DMS153 treated with DMSO at 0.1 percent for 48 hours (cell line): ENCODE results near the gene MYL5.
"Not testable (repeated sequence)": the region's sequence is repeated elsewhere in the genome, so short reads cannot be mapped to it uniquely, and the experiment has no call there.

Experiments used
- DNase-seq: peaks from one replicate; lab custom pipeline; 2025; ENCODE audit not compliant: unreplicated experiment; lab: John Stamatoyannopoulos, UW

MYL5 gene

GRCh38 chr4:704971-705277, 30.6 kb downstream of the MYL5 start:
- no peak for DNase-seq

GRCh38 chr4:705278-706082, 31.1 kb downstream of the MYL5 start, which contains the start of gene PCGF3:
PCGF3 (plus strand) TSS chr4:705832; CDS start chr4:733681, 27,849 bp downstream.
- DNase-seq, result peak; percentile 37

DNA sequence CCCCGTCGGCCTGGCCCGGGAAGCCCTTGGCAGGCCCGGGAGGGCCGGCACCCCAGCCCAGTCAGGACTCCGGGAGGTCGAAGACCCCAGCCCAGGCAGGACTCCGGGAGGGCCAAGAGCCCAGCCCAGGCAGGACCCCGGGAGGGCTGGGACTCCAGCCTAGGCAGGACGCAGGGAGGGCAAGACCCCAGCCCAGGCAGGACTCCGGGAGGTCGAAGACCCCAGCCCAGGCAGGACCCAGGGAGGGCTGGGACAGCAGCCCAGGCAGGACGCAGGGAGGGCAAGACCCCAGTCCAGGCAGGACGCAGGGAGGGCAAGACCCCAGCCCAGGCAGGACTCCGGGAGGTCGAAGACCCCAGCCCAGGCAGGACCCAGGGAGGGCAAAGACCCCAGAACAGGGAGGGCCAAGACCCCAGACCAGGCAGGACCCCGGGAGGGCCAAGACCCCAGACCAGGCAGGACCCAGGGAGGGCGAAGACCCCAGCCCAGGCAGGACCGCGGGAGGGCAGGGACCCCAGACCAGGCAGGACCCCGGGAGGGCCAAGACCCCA, 31.8 kb downstream of the MYL5 start:
- not testable (repeated sequence) for DNase-seq

GRCh38 chr4:706834-707598, 32.7 kb downstream of the MYL5 start:
- no peak for DNase-seq

- DNase-seq, result no peak
Measured at GRCh38 chr4:707929-708630, 33.7 kb downstream of the MYL5 start.

DNA sequence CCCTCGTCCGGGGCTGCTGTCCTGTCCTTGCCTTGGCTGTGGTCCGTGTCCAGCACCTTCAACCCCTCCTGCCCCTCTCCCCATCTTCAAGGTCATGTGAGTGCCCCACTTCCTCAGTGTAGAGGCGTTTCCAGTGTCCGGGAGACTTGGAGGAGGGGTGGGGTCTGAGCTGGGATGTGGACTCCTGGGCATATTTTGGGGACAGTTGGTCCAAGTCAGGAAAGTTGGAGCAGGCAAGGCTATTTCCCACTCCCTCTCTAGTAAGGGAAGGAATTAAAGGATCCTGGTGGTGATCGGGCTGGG, 34.2 kb downstream of the MYL5 start:
- DNase-seq, result no peak

DNA sequence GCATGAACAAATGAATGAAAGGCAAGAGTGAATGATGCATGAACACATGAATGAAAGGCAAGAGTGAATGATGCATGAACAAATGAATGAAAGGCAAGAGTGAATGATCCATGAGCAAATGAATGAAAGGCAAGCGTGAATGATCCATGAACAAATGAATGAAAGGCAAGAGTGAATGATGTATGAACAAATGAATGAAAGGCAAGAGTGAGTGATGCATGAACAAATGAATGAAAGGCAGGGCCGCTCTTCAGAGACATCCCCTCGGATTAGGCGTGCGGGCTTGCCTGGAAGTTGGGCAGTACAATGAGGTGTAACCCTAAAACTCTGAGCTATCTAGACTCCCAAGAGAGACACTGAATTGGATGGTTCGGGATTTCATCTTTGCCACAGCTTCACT, 35.0 kb downstream of the MYL5 start:
- DNase-seq, result no peak

GRCh38 chr4:710116-710515, 35.8 kb downstream of the MYL5 start:
- no peak for DNase-seq

DNA sequence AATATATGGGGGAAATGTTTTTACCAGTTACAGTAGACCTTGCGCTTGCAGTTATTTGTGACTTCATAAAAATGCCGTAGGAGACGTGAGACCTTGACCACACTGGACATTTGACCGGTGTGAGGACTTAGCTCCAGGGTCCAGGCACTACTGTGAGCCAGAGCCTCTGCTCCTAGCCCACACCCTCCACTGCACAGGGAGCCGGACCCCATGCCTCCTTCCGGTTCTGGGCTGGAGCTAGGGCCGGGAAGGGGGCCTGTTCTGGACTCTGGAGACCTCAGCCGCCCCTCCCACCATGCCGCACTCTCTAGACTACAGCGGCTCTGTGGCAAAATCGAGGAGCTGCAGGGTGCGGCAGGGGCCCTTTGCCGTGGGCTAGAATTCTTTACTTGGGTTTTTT, 36.6 kb downstream of the MYL5 start:
- no peak for DNase-seq

GRCh38 chr4:712093-712492, 37.8 kb downstream of the MYL5 start:
- DNase-seq, result no peak

GRCh38 chr4:712916-713632, 38.7 kb downstream of the MYL5 start:
- DNase-seq, result no peak

- no peak for DNase-seq
Measured at GRCh38 chr4:714087-714486, 39.7 kb downstream of the MYL5 start.

- no peak for DNase-seq
Measured at GRCh38 chr4:717601-718320, 43.4 kb downstream of the MYL5 start.

GRCh38 chr4:718460-718859, 44.1 kb downstream of the MYL5 start:
- DNase-seq, result no peak

DNA sequence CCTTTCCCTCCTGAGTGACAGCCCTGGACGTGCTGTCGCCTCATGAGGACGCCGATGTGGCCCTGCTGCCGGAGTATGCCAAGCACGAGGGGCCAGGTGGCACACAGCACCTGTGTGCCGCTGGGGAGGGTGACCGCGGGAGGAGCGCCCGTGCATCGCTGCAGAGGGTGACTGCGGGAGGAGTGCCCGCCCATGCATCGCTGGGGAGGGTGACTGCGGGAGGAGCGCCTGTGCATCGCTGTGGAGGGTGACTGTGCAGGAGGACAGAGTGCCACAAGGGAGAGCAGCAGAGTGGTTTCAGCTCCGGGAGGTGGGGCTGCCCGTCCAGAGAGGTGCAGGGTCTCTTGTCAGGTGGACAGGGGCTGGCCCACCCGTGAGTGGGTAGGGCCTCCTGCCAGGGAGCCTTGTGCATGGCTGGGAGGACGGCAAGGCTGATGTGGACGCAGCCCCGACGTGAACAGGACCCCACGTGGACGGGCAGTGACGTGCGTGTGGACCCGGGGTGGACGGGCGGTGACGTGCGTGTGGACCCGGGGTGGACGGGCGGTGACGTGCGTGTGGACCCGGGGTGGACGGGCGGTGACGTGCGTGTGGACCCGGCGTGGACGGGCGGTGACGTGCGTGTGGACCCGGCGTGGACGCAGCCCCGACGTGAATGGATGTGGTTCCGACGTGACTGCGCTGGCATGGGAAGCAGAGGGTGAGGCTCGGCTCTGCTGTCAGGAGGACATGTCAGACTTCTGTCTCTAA, 45.9 kb downstream of the MYL5 start:
- no peak for DNase-seq

DNA sequence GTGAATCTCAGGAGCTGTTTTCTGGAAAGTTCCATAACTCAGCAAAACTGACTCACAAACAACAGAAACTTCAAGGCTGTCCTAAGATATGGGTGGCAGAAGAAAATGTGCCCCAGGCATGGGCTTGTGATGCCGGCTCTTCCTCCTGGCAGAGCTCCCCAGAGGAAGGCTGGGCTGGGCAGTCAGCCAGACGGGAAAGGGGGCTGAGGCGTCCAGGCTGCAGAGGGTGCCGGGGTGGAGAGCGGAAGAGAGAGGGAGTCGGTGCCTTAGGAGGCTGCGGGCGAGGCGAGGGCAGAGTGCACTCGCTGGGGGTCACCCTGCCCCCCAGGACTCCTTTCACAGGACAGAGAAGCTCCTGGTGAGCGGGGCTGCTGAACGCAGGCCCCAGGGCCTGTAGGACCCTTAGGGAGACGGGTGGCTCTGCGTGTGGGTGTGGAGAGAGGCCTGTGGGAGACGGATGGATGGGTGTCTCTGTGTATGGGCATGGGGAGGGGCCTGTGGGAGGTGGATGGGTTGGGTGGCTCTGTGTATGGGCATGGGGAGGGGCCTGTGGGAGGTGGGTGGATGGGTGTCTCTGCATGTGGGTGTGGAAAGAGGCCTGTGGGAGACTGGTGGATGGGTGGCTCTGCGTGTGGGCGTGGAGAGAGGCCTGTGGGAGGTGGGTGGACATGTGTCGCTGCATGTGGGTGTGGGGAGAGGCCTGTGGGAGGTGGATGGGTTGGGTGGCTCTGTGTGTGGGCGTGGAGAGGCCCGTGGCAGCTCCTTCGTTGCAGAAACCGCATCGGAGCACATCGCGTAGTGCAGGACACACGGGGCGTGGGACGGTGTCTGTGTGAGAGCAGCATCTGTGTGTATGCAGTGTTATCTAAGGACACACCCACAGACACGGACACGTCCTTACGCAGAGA, 47.2 kb downstream of the MYL5 start:
- no peak for DNase-seq

GRCh38 chr4:722169-722725, 47.9 kb downstream of the MYL5 start:
- no peak for DNase-seq

DNA sequence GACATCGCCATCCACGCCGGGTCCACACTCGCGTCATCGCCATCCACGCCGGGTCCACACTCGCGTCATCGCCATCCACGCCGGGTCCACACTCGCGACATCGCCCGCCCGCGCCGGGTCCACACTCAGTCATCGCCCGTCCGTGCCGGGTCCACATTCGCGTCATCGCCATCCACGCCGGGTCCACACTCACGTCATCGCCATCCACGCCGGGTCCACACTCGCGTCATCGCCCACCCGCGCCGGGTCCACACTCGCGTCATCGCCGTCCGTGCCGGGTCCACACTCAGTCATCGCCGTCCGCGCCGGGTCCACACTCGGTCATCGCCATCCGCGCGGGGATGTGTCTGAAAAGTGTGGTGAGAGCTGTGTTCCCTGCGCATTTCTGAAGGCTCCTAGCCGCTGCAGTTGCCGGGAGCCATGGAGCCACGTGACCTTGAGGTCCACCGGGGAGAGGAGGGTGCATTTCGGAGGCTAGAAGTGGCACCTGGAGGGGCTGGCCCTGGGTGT, 48.6 kb downstream of the MYL5 start:
- no peak for DNase-seq
